Measurements from ENCODE around the gene HNRNPM. TPM values are rescaled to one million over a fixed set of nuclear protein-coding genes. Genes with fewer than 3 reads are reported as not detected.

Gene HNRNPM
- total RNA-seq, 1 donor from 2014 or later, result 131 TPM

- intact Hi-C loops (cut with DNase I), result no loop called here
- Histone ChIP-seq H3K27me3 (no peaks in the 10 kb centered on the region), H3K4me1 (peaks cover 36% of the 10 kb centered on the region), H3K4me3 (no peak overlapping the region), H3K36me3 (peaks cover 89% of the 10 kb centered on the region), H3K27ac (peak overlapping the region; percentile 17), H3K9me3 (no peaks in the 10 kb centered on the region)
- ATAC-seq (peak; percentile 65), DNase-seq (peak; percentile 78)
- TF ChIP-seq CTCF (IDR thresholded peaks at IDR 0.05), result no peak
These were observed 39.6 kb downstream of the HNRNPM start for GRCh38 chr19:8484331-8484894.

- Histone ChIP-seq H3K4me3 (no peak overlapping the region), H3K36me3 (peaks cover 91% of the 10 kb centered on the region), H3K4me1 (peaks cover 27% of the 10 kb centered on the region), H3K9me3 (no peaks in the 10 kb centered on the region), H3K27ac (no peak overlapping the region), H3K27me3 (no peaks in the 10 kb centered on the region)
- DNase-seq, result peak; percentile 60
- ATAC-seq, result no peak
- intact Hi-C loops (cut with DNase I), result no loop called here
- no peak for TF ChIP-seq CTCF (IDR thresholded peaks at IDR 0.05)
These were observed 41.0 kb downstream of the HNRNPM start for GRCh38 chr19:8485561-8486371.

GRCh38 chr19:8486661-8487136 is 41.9 kb downstream of the HNRNPM start:
- ATAC-seq (no peak), DNase-seq (peak; percentile 52)
- intact Hi-C loops (cut with DNase I), result no loop called here
- no peak overlapping the region for H3K4me3 ChIP-seq
- H3K27ac ChIP-seq, result peak overlapping the region; percentile 63
- H3K27me3 ChIP-seq, result no peaks in the 10 kb centered on the region
- no peak for TF ChIP-seq CTCF (IDR thresholded peaks at IDR 0.05)
- peaks cover 81% of the 10 kb centered on the region for H3K36me3 ChIP-seq
- H3K4me1 ChIP-seq, result peaks cover 18% of the 10 kb centered on the region
- no peaks in the 10 kb centered on the region for H3K9me3 ChIP-seq

GRCh38 chr19:8487137-8487851 is 42.5 kb downstream of the HNRNPM start:
- ATAC-seq, result peak; percentile 70
- Histone ChIP-seq H3K9me3 (no peaks in the 10 kb centered on the region), H3K4me1 (peaks cover 18% of the 10 kb centered on the region), H3K27me3 (no peaks in the 10 kb centered on the region), H3K36me3 (peaks cover 78% of the 10 kb centered on the region), H3K27ac (peak overlapping the region; percentile 63), H3K4me3 (no peak overlapping the region)
- peak; percentile 83 for DNase-seq
- intact Hi-C loops (cut with DNase I), result no loop called here
- no peak for TF ChIP-seq CTCF (IDR thresholded peaks at IDR 0.05)

- DNase-seq (no peak), ATAC-seq (no peak)
- H3K36me3 ChIP-seq, result peaks cover 67% of the 10 kb centered on the region
- no peaks in the 10 kb centered on the region for H3K27me3 ChIP-seq
- H3K4me3 ChIP-seq, result no peak overlapping the region
- TF ChIP-seq CTCF (IDR thresholded peaks at IDR 0.05), result no peak
- no peaks in the 10 kb centered on the region for H3K9me3 ChIP-seq
- peaks cover 18% of the 10 kb centered on the region for H3K4me1 ChIP-seq
- no peak overlapping the region for H3K27ac ChIP-seq
- intact Hi-C loops (cut with DNase I), result no loop called here
These were observed 43.6 kb downstream of the HNRNPM start for GRCh38 chr19:8488365-8488764.
